Activated naive CD8-positive, alpha-beta T cell (primary cell): ENCODE data around the gene SERTAD3.
"Not testable (repeated sequence)": the region's sequence is repeated elsewhere in the genome, so short reads cannot be mapped to it uniquely, and the experiment has no call there.

Source experiments
- H3K27ac Mint-ChIP-seq: one replicate; pipeline ENCODE4 v1.8.0; 2021; ENCODE audit warnings: mixed read lengths
- H3K27me3 Mint-ChIP-seq: one replicate; pipeline ENCODE4 v1.8.0; 2021; ENCODE audit warnings: mixed read lengths
- H3K36me3 Mint-ChIP-seq: one replicate; pipeline ENCODE4 v1.8.0; 2021; ENCODE audit warnings: mixed read lengths
- H3K4me1 Mint-ChIP-seq: one replicate; pipeline ENCODE4 v1.8.0; 2021; ENCODE audit warnings: low read depth, mixed read lengths
- H3K4me3 Mint-ChIP-seq: one replicate; pipeline ENCODE4 v1.8.0; 2021; ENCODE audit warnings: mild to moderate bottlenecking, mixed read lengths
- H3K9me3 Mint-ChIP-seq: one replicate; pipeline ENCODE4 v1.8.0; 2021; ENCODE audit warnings: low read depth, mixed read lengths

SERTAD3 gene

DNA sequence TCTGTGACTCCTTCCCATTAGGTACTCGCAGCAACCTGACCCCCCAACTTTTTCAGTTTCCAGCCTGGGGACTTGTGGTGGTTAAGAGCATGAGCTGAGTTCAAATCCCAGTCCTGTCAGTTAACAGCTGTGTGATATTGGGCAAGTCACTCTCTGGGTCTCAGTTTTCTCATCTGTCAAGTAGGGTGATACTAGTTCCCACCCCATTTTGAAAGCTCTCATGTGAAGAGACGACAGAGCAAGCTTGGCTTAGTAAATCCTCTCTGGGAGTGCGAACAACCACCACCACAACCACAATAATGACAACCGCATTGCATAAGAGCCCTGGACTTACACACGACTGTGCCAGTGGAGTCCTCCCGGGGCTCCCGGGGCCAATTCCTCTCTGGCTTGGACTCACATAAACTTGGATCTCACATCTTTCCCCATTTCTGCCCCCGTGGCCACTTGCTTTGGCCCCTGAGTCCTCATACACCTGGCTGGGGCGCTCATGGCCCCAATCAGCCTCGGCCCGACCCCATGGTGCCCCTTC is 21.0 kb upstream of the SERTAD3 start:
- peak overlapping the region; percentile 90 for H3K4me3 Mint-ChIP-seq
- peak overlapping the region; percentile 97 for H3K27ac Mint-ChIP-seq

DNA sequence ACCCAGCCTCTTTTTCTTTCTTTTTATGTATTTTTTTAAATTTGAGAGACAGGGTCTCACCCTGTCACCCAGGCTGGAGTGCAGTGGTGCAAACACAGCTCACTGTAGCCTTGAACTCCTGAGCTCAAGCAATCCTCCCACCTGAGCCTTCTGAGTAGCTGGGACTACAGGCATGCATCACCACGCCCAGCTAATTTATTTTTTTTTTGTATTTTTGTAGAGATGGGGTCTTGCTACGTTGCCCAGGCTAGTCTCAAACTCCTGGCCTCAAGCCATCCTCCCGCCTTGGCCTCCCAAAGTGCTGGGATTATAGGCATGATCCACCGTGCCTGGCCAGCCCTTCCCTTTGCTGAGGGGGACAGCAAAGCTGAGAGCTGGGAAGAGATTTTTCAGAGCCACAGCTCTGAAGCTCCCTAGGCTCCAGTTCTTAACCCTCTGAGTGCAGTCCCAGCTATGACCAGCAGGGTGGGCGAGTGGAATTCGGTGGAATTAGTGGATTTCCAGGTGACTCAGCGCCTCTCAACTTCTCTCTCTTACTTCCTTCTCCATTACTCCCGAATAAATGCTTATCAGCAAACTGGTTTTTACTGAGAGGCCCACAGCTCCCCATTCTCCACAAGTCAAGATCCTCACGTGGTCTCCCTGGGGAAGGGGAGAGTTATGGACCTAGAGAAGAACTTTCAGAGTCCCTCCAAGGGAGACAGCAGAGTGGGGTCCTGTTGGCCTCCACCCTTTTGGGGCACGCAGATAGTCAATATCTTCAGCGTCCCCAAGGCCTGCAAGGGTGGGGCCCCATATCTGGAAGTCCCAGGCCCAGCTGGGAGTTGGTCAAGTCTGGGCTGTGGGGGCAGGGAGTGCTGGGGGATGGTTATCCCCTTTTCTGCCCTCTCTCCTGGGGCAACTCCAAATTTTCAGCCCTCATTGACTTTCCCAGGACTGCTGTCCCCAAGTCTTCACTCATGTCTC is 20.2 kb upstream of the SERTAD3 start:
- Mint-ChIP-seq H3K4me1 (peaks cover 25% of the 10 kb centered on the region), H3K9me3 (no peaks in the 10 kb centered on the region), H3K4me3 (peak overlapping the region; percentile 90), H3K36me3 (no peaks in the 10 kb centered on the region), H3K27me3 (peaks cover 5% of the 10 kb centered on the region), H3K27ac (no peak overlapping the region)

More for the DNA sequence above, 21.0 kb upstream of the SERTAD3 start:
- Mint-ChIP-seq H3K9me3 (no peaks in the 10 kb centered on the region), H3K4me1 (peaks cover 25% of the 10 kb centered on the region), H3K27me3 (peaks cover 5% of the 10 kb centered on the region), H3K36me3 (no peaks in the 10 kb centered on the region)

DNA sequence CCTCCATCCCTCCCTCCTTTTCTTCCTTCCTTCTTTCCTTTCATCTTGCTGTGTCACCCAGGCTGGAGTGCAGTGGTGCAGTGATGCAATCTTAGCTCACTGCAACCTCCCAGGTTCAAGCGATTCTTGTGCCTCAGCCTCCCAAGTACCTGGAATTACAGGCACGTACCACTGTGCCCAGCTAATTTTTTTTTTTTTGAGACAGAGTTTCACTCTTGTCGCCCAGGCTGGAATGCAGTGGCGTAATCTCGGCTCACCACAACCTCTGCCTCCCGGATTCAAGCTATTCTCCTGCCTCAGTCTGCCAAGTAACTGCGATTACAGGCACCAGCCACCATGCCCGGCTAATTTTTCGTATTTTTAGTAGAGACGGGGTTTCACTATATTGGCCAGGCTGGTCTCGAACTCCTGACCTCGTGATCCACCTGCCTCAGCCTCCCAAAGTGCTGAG is 19.5 kb upstream of the SERTAD3 start:
- peaks cover 25% of the 10 kb centered on the region for H3K4me1 Mint-ChIP-seq
- not testable (repeated sequence) for H3K36me3 Mint-ChIP-seq, H3K27ac Mint-ChIP-seq, H3K9me3 Mint-ChIP-seq, H3K27me3 Mint-ChIP-seq, H3K4me3 Mint-ChIP-seq

DNA sequence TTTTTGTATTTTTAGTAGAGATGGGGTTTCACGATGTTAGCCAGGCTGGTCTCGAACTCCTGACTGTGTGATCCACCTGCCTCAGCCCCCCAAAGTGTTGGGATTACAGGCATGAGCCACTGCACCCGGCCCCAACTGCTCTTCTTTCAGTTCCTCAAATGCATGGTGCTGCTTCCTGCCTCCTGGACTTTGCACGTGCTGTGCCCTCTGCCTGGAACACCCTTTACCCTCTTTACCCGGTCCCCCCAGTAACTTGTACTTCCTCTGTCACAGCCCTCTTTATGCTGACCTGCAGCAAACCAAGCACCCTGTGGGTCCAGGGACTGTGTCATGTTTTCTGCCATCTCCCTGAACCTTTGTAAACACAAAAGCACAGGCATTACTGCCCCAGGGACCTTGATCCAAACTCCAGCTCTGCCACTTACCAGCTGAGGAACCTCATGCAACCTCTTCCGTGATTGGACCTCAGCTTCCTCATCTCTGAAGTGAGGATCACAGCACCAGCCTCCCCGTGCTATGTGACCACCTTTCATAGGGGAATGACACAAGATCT is 17.6 kb upstream of the SERTAD3 start:
- Mint-ChIP-seq H3K4me3 (no peak overlapping the region), H3K27me3 (peaks cover 4% of the 10 kb centered on the region), H3K4me1 (peaks cover 22% of the 10 kb centered on the region), H3K27ac (no peak overlapping the region), H3K9me3 (no peaks in the 10 kb centered on the region), H3K36me3 (no peaks in the 10 kb centered on the region)

DNA sequence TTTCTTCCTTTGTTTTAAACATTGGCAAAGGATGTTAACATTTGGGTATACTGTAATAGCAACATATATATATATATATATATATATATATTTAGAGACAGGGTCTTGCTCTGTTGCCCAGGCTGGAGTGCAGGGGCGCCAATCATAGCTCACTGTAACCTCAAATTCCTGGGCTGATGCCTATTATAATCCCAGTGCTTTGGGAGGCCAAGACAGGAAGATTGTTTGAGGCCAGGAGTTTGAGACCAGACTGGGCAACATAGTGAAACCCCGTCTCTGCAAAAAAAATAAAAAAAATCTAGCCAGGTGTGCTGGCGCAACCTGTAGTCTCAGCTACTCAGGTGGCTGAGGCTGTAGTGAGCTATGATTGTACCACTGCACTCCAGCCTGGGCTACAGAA is 16.1 kb upstream of the SERTAD3 start:
- no peaks in the 10 kb centered on the region for H3K36me3 Mint-ChIP-seq
- no peaks in the 10 kb centered on the region for H3K27me3 Mint-ChIP-seq
- H3K27ac Mint-ChIP-seq: no peak overlapping the region
- peaks cover 10% of the 10 kb centered on the region for H3K4me1 Mint-ChIP-seq
- H3K9me3 Mint-ChIP-seq: no peaks in the 10 kb centered on the region
- H3K4me3 Mint-ChIP-seq: no peak overlapping the region

DNA sequence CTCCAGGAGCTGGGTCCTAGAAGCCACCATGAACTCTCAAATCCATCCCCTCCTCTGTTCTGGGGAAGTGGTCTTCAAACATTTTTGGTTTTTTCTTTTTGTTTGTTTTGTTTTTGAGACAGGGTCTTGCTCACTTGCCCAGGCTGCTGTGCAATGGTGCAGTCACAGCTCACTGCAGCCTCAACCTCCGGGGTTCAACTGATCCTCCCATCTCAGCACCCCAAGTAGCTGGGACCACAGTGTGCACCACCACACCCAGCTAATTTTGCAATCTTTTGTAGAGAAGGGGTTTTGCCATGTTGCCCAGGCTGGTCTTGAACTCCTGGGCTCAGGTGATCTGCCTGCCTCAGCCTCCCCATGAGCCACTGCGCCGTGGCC is 14.5 kb upstream of the SERTAD3 start:
- Mint-ChIP-seq H3K4me1 (peaks cover 1% of the 10 kb centered on the region), H3K4me3 (no peak overlapping the region), H3K9me3 (no peaks in the 10 kb centered on the region), H3K27me3 (no peaks in the 10 kb centered on the region), H3K36me3 (no peaks in the 10 kb centered on the region), H3K27ac (no peak overlapping the region)

DNA sequence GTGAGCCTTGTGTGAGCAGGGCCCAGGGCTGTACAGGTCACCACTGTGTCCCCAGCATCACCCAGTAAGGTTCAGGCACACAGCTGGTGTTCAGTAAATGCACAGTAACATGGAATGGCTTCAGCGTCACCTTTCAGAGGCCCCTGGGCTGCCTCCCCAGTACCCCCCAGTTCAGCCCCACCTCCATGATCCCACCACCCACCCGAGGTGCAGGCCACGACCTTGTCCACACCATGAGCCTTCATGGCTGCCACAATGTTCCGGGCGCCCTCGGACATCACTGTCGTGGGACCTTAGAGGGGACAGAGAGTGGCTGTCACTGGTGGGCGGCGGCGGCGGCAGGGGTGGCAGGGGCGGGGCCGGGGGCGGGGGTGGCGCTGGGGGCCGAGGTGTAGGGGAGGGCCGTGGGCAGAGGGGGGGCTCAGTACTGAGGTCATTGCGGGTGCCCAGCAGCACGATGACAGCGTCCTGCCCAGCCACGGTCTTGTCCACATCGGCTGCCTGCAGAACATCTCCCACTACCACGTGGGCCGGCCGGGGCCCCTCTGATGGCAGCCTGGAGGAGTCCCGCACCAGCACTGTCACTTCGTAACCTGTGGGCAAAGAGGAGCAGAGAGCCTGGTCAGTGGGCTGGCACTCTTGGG is 13.9 kb upstream of the SERTAD3 start:
- H3K36me3 Mint-ChIP-seq: peaks cover 2% of the 10 kb centered on the region

DNA sequence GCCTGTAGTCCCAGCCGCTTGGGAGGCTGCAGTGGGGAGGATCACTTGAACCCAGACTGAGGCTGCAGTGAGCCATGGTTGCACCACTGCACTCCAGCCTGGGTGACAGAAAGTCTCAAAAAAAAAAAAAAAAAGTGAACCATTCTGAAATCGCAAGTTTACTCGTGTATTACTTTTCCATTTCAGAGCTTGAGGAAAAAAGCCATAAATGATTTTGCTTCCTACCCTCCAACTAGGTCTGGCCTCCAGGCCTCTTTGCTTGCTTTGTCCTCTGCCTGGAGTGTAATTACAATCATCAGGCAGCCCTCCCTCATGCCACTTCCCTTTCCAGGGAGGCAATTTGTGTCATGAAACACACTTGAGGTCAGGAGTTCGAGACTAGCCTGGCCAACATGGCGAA is 12.9 kb upstream of the SERTAD3 start:
- no peaks in the 10 kb centered on the region for H3K4me1 Mint-ChIP-seq
- peaks cover 2% of the 10 kb centered on the region for H3K36me3 Mint-ChIP-seq
- no peak overlapping the region for H3K4me3 Mint-ChIP-seq
- no peaks in the 10 kb centered on the region for H3K9me3 Mint-ChIP-seq
- no peak overlapping the region for H3K27ac Mint-ChIP-seq
- no peaks in the 10 kb centered on the region for H3K27me3 Mint-ChIP-seq

More for the DNA sequence above, 13.9 kb upstream of the SERTAD3 start:
- no peaks in the 10 kb centered on the region for H3K27me3 Mint-ChIP-seq
- no peak overlapping the region for H3K4me3 Mint-ChIP-seq
- no peaks in the 10 kb centered on the region for H3K9me3 Mint-ChIP-seq
- peaks cover 1% of the 10 kb centered on the region for H3K4me1 Mint-ChIP-seq
- H3K27ac Mint-ChIP-seq: no peak overlapping the region

DNA sequence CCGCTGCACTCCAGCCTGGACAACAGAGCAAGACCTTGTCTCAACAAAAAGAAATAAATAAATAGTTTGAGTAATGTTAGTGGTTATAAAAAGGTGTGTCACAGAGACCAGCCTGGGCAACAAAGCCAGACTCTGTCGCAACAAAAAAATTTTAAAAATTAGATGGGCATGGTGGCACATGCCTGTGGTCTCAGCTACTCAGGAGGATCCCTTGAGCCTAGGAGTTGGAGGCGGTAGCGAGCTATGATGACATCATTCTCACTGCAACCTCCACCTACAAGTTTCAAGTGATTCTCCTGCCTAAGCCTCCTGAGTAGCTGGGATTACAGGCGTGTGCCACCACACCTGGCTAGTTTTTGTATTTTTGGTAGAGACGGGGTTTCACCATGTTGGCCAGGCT is 9.8 kb upstream of the SERTAD3 start:
- not testable (repeated sequence) for H3K4me3 Mint-ChIP-seq, H3K27ac Mint-ChIP-seq, H3K9me3 Mint-ChIP-seq, H3K36me3 Mint-ChIP-seq, H3K27me3 Mint-ChIP-seq, H3K4me1 Mint-ChIP-seq

DNA sequence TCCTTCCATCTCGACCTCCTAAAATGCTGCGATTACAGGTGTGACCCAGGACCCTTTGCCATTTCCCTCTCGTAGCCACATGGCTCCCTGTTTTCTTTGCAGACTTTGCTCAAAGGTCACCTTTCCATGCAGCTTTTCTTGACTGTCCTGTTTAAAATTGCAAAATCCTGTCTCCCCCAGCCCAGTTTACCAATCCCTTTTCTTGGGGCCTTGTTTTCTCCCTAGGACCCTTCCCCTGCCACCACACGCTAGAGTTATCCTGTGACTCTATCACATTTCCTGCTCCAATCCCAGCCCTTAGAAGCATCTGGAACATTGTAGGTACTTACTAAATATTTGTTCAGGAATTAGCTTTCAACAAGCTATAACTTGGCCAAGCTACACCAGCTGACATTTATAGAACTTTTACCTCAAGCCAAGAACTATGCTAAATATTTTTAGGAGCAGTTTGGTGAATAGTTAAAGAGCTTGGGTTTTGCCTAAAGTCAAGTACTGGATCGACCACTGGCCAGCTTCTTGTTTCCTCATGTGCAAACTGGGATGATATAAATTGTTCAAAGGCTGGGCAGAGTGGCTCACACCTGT is 9.1 kb upstream of the SERTAD3 start:
- Mint-ChIP-seq H3K27ac (no peak overlapping the region), H3K4me3 (no peak overlapping the region), H3K9me3 (no peaks in the 10 kb centered on the region), H3K4me1 (no peaks in the 10 kb centered on the region), H3K36me3 (peaks cover 5% of the 10 kb centered on the region), H3K27me3 (no peaks in the 10 kb centered on the region)

DNA sequence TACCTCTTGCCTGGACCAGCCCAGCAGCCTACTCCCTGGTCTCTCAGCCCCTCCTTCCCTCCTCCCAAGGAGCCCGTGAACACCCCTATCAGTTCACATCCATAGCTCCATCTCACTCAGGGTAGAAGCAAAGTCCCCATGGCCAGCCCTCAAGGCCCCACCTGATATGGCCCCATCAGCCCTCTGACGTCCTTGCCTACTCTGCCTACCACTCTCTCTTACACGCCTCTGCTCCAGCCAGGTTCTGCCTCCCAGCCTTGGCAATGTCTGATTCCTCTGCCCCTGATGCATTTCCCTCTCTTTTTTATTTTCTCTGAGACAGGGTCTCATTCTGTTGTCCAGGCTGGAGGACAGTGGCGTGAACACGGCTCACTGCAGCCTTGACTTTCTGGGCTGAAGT is 7.9 kb upstream of the SERTAD3 start:
- H3K4me3 Mint-ChIP-seq: no peak overlapping the region
- H3K36me3 Mint-ChIP-seq: peaks cover 5% of the 10 kb centered on the region
- H3K4me1 Mint-ChIP-seq: no peaks in the 10 kb centered on the region
- H3K27me3 Mint-ChIP-seq: no peaks in the 10 kb centered on the region
- H3K27ac Mint-ChIP-seq: no peak overlapping the region
- H3K9me3 Mint-ChIP-seq: no peaks in the 10 kb centered on the region

DNA sequence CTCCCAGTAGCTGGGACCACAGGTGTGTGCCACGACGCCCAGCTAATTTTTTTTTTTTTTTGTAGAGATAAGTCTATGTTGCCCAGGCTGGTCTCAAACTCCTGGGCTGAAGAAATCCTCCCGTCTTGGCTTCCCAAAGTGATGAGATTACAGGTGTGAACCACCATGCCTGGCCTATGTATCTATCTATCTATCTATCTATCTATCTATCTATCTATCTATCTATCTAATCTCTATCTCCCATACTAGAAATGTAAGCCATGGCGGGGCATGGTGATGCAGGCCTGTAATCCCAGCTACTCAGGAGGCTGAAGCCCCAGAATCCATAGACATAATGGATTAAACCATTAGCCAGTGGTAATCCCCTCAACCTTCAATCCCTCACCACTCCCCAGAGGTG is 6.5 kb upstream of the SERTAD3 start:
- H3K9me3 Mint-ChIP-seq: no peaks in the 10 kb centered on the region
- no peaks in the 10 kb centered on the region for H3K27me3 Mint-ChIP-seq
- H3K36me3 Mint-ChIP-seq: peaks cover 5% of the 10 kb centered on the region
- no peak overlapping the region for H3K27ac Mint-ChIP-seq
- H3K4me3 Mint-ChIP-seq: no peak overlapping the region
- no peaks in the 10 kb centered on the region for H3K4me1 Mint-ChIP-seq

DNA sequence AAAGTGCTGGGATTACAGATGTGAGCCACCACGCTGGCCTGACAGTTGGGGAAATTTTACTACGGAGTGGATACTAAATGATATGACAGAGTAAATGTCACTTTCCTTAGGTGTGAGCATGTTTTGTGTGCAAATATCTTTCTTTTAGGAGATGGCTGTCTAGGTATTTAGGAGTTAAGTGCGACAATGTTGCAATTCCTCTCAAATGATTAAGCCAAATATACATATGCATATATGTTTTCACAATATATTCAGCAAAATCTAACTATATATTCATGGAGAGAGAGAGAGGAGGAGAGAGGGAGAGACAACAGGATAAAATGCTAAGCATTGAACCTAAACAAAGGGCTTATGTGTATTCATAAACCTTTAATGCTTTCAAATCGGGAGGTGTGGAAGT is 5.4 kb upstream of the SERTAD3 start:
- H3K27ac Mint-ChIP-seq: no peak overlapping the region
- no peaks in the 10 kb centered on the region for H3K9me3 Mint-ChIP-seq
- H3K27me3 Mint-ChIP-seq: no peaks in the 10 kb centered on the region
- no peak overlapping the region for H3K4me3 Mint-ChIP-seq
- H3K36me3 Mint-ChIP-seq: peaks cover 5% of the 10 kb centered on the region
- peaks cover 6% of the 10 kb centered on the region for H3K4me1 Mint-ChIP-seq

DNA sequence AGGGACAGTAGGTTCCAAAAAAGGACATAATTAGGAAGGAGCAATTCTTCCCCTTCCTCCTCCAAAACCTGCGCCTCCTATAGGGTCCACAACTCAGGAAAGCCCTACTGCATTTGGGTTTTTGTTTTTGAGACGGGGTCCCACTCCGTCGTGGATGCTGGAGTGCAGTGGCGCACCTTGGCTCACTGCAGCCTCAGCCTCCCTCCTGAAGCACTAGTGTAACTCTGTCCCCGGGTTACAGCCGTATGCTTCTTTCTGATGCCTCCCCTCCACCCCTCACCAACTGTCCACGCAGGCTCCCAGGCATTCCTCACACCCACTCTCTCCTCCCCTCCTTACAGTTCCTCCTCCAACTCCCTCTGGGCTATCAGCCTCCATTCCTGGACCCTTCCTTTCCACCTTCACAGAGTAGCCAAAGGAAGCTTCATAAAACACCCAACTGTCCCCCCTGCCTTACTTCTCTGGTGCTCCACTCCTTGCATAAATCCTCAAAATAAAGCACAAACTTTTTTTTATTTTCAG is 2.2 kb upstream of the SERTAD3 start:
- Mint-ChIP-seq H3K36me3 (peaks cover 3% of the 10 kb centered on the region), H3K9me3 (no peaks in the 10 kb centered on the region), H3K4me3 (peak overlapping the region; percentile 38), H3K27ac (no peak overlapping the region), H3K27me3 (no peaks in the 10 kb centered on the region), H3K4me1 (peaks cover 17% of the 10 kb centered on the region)
